Common myeloid progenitor, CD34-positive (primary cell): ENCODE results near the gene CD5L.

Source experiments
- CTCF ChIA-PET: fragments of 350-600 bp; sonication (Branson Sonifier 250); formaldehyde crosslinking; loops from one replicate; lab custom pipeline; 2021; ENCODE audit warnings: antibody characterized with exemption; lab: Charles Lee
- POLR2A ChIA-PET: fragments of 350-600 bp; sonication (Branson Sonifier 250); formaldehyde crosslinking; loops from one replicate; lab custom pipeline; 2021; ENCODE audit warnings: antibody characterized with exemption; lab: Charles Lee
- DNase-seq, 3 donors: peaks; one replicate each; pipeline versions ENCODE4 v3.0.0 to v3.0.0-alpha.2; 2013
- H3K27ac ChIP-seq, 2 experiments: 1 replicate in 1 of 2; 2 replicates in 1 of 2; pipeline ENCODE4 v1.7.0; 2013; ENCODE audit warnings: inconsistent platforms in 2 of 2, low read length in 2 of 2, mild to moderate bottlenecking in 2 of 2, low read depth in 1 of 2, moderate library complexity in 1 of 2; ENCODE audit not compliant: severe bottlenecking in 2 of 2, insufficient read depth in 1 of 2, poor library complexity in 1 of 2
- H3K27me3 ChIP-seq, 5 experiments: replicated peaks in 2 of 5; 1 replicate in 3 of 5; 2 replicates in 2 of 5; pipeline versions ENCODE4 v1.6.1 to v1.7.0; 2013; ENCODE audit warnings: low read length in 4 of 5, mild to moderate bottlenecking in 2 of 5, moderate library complexity in 2 of 5, inconsistent platforms in 1 of 5; ENCODE audit not compliant: insufficient read depth in 5 of 5, control insufficient read depth in 4 of 5
- H3K36me3 ChIP-seq, 4 experiments: 1 replicate in 2 of 4; 2 replicates in 2 of 4; pipeline versions ENCODE4 v1.6.1 to v1.7.0; 2013; ENCODE audit warnings: low read length in 3 of 4, control low read depth in 1 of 4, mild to moderate bottlenecking in 1 of 4; ENCODE audit not compliant: control insufficient read depth in 4 of 4, insufficient read depth in 4 of 4
- H3K4me1 ChIP-seq, 4 experiments: 1 replicate in 3 of 4; 2 replicates in 1 of 4; pipeline versions ENCODE4 v1.6.1 to v1.7.1; 2013; ENCODE audit warnings: low read length in 3 of 4, mild to moderate bottlenecking in 3 of 4, control low read depth in 1 of 4, inconsistent platforms in 1 of 4, moderate library complexity in 1 of 4; ENCODE audit not compliant: control insufficient read depth in 4 of 4, insufficient read depth in 4 of 4; ENCODE audit errors: control extremely low read depth in 1 of 4
- H3K4me3 ChIP-seq, 7 experiments: 1 replicate in 4 of 7; 2 replicates in 3 of 7; pipeline versions ENCODE4 v1.5.1 to v1.7.0; 2013; ENCODE audit warnings: mild to moderate bottlenecking in 7 of 7, low read length in 6 of 7, moderate library complexity in 6 of 7, inconsistent platforms in 2 of 7, low read depth in 2 of 7, control low read depth in 1 of 7; ENCODE audit not compliant: insufficient read depth in 4 of 7, control insufficient read depth in 1 of 7; ENCODE audit errors: extremely low read depth in 1 of 7
- H3K9me3 ChIP-seq, 5 experiments: 1 replicate in 4 of 5; 2 replicates in 1 of 5; pipeline versions ENCODE4 v1.6.1 to v1.7.1; 2013; ENCODE audit warnings: low read length in 4 of 5, mild to moderate bottlenecking in 2 of 5, inconsistent platforms in 1 of 5, low read depth in 1 of 5, moderate library complexity in 1 of 5; ENCODE audit not compliant: control insufficient read depth in 4 of 5, insufficient read depth in 2 of 5; ENCODE audit errors: control extremely low read depth in 1 of 5
- WGBS: methylation state at CpG from one replicate; pipeline ENCODE4 v1.1.5; 2013; ENCODE audit not compliant: insufficient coverage; 5-methylcytosine and 5-hydroxymethylcytosine counted together

The CD5L gene

DNA sequence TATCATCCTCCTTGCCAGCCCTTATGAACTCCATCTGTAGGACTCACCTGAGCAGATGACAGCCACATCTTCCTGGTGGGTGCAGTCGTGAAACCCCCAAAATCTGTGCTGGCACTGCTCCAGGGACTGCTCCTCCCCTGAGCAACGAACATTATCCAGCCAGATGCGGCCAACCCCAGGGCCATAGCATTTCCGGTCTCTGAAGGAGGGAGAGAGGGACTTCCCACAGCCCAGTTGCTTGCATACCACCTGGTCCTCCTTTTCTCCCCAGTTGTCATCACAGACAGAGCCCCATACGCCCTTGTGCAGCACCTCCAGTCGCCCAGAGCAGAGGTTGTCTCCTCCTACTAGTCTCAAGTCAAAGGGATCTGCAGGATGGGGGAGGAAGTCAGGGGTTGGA is 8.5 kb downstream of the CD5L start:
- ChIA-PET CTCF (no interaction called here), POLR2A (no interaction called here)
- no peaks in the 10 kb centered on the region for H3K27me3 ChIP-seq
- H3K9me3 ChIP-seq = no peaks in the 10 kb centered on the region
- no peaks in the 10 kb centered on the region for H3K4me1 ChIP-seq
- no peaks in the 10 kb centered on the region for H3K36me3 ChIP-seq
- 94% methylated on average over 4 of the region's 6 CpGs for WGBS
- no peak overlapping the region for H3K27ac ChIP-seq
- H3K4me3 ChIP-seq = no peak overlapping the region
- no peak for DNase-seq

DNA sequence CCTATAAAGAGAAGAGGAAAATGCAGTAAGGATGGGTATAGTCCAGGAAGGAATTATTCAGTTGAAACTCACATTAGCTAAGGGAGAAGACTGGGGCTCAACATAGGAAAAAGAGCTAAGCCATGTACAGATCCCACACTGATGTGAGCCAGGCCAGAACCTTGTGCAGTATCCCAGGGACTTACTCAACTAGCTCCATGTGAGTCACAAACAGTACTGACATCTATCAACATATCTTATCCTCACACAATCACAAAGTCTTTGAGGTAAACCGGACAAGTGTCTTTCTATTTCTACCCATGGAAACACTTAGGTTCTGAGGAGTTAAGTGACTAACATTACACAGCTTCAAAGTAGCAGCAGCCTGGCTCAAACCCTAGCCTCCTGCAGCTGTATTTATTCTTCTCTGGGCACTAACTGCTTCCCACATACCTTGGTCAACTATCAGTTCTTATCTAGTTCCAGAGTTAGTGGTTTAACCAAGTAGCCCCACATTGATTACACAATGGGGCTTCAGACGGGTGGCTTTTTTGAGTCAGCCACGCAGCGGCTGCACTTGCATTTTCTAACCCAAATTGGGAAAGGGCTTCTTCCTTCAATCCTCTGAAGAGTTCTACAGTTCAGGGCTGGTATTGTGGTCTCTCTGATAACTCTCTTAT is 9.5 kb downstream of the CD5L start:
- no peak overlapping the region for H3K4me3 ChIP-seq
- 67% methylated on average over 1 of the region's 4 CpGs for WGBS
- ChIA-PET POLR2A (no interaction called here), CTCF (interaction anchor here (0.7 to 0.9 kb wide), 2 partner anchors 14 to 81 kb away, joined by 3 read pairs; no protein-coding TSS in a partner anchor)
- no peak for DNase-seq
- no peaks in the 10 kb centered on the region for H3K27me3 ChIP-seq
- no peak overlapping the region for H3K27ac ChIP-seq
- H3K36me3 ChIP-seq = no peaks in the 10 kb centered on the region
- peaks cover 0 to 3% (median 2%) of the 10 kb centered on the region in 5 experiments for H3K9me3 ChIP-seq
- no peaks in the 10 kb centered on the region for H3K4me1 ChIP-seq

DNA sequence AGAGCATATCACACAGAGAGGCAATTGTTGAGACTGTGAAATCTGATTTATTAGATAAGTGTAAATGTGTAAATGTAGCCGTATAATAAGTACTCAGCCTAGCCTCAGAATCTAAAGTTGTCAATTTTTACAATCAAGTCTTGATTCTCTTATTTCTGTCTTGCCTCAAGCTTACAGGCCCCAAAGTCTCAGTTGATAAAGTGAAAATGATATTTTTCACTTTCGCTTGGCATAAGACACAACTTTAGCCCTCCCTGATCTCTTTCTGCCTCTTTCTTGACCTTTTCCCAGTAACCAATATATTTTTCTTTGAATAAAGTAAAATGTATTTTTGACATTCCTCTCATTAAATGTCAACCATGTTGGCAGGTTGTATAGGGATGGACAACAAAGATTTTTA is 10.7 kb downstream of the CD5L start:
- H3K27ac ChIP-seq = no peak overlapping the region
- CTCF ChIA-PET = interaction anchor here (0.9 kb wide), 1 partner anchor 12 kb away, joined by 3 read pairs; no protein-coding TSS in a partner anchor
- H3K9me3 ChIP-seq = peaks cover 0 to 3% (median 2%) of the 10 kb centered on the region in 5 experiments
- no peaks in the 10 kb centered on the region for H3K36me3 ChIP-seq
- no peaks in the 10 kb centered on the region for H3K27me3 ChIP-seq
- H3K4me1 ChIP-seq = no peaks in the 10 kb centered on the region
- H3K4me3 ChIP-seq = no peak overlapping the region
- no peak for DNase-seq
- POLR2A ChIA-PET = interaction anchor here (1.0 kb wide), 1 partner anchor 591 kb away, joined by 3 read pairs; no protein-coding TSS in a partner anchor
- no CpG with 5 or more reads among the region's 2 CpGs for WGBS

DNA sequence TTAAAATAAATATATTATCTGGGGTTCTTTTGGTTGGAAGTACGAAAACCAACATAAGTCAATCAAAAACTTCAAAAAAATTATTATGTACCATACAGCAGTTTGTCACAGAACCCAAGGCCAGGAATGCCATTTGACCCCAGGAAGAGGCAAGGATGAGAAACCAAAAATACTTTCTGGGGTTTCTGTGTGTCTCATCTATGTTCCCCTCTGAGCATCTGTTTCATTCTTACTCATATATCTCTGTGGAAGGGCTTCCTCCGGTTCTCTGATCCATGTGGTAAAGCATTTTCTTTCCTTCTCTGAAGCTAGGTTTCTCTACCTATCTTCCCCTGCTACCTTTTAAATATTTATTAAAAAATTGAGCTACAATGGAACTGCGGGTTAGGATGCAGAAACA is 11.9 kb downstream of the CD5L start:
- H3K4me1 ChIP-seq = no peaks in the 10 kb centered on the region
- DNase-seq = no peak
- POLR2A ChIA-PET = no interaction called here
- H3K4me3 ChIP-seq = no peak overlapping the region
- CTCF ChIA-PET = interaction anchor here (2.0 kb wide), 1 partner anchor 25 kb away, joined by 5 read pairs; no protein-coding TSS in a partner anchor
- H3K36me3 ChIP-seq = no peaks in the 10 kb centered on the region
- WGBS = 80% methylated on average over 1 of the region's 3 CpGs
- H3K9me3 ChIP-seq = peaks cover 0 to 3% (median 2%) of the 10 kb centered on the region in 5 experiments
- peaks cover 0 to 2% (median 0%) of the 10 kb centered on the region in 5 experiments for H3K27me3 ChIP-seq
- no peak overlapping the region for H3K27ac ChIP-seq

DNA sequence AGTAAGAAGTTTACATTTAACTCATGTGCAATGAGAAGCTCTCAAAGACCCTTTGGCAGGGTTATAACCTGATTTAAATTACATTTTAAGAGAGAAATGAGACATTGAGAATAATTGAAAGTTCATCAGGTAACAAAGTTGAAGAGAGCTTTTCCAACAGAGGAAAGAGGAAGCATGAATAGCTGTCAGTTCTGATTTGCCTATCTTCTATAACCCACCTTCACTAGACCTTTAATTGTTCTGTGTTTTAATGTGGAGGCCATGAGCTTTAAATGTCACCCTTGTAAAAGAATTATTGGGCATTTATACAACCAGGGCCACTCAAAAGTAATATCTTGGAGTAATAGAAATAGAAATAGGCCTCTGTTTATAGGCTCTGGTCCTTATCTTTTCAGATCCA is 12.4 kb downstream of the CD5L start:
- ChIA-PET CTCF (interaction anchor here (1.4 to 2.0 kb wide), 2 partner anchors 22 to 25 kb away, joined by 3 to 5 read pairs; no protein-coding TSS in a partner anchor), POLR2A (no interaction called here)
- Histone ChIP-seq H3K4me1 (no peaks in the 10 kb centered on the region), H3K27me3 (peaks cover 0 to 3% (median 0%) of the 10 kb centered on the region in 5 experiments), H3K27ac (no peak overlapping the region), H3K36me3 (no peaks in the 10 kb centered on the region), H3K9me3 (peaks cover 0 to 3% (median 2%) of the 10 kb centered on the region in 5 experiments), H3K4me3 (no peak overlapping the region)
- no peak for DNase-seq

DNA sequence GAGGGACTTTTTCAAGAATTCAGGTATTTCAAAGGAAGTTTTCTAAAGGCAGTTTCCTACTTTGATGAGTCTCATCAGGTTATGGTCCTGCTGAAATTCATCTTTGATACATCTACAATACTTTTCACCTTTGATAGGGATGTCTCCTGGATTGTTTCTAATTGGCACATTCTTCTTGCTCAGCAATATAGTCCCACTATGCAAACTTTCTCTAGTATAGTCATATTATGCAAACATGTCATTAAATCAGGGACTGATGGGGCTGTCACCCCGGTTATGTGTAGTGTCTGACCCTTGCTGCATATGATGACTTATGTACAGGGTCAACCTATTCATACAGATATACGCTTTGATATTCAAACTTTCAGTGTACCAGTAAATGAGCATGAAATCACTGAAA is 21.3 kb downstream of the CD5L start:
- CTCF ChIA-PET = no interaction called here
- 80% methylated on average over 1 of the region's 2 CpGs for WGBS
- no peak for DNase-seq
- no peak overlapping the region for H3K4me3 ChIP-seq
- no peaks in the 10 kb centered on the region for H3K36me3 ChIP-seq
- H3K27ac ChIP-seq = no peak overlapping the region
- peaks cover 0 to 2% (median 0%) of the 10 kb centered on the region in 5 experiments for H3K9me3 ChIP-seq
- H3K27me3 ChIP-seq = peaks cover 0 to 3% (median 0%) of the 10 kb centered on the region in 5 experiments
- H3K4me1 ChIP-seq = peaks cover 0 to 7% (median 4%) of the 10 kb centered on the region in 4 experiments
- POLR2A ChIA-PET = no interaction called here

DNA sequence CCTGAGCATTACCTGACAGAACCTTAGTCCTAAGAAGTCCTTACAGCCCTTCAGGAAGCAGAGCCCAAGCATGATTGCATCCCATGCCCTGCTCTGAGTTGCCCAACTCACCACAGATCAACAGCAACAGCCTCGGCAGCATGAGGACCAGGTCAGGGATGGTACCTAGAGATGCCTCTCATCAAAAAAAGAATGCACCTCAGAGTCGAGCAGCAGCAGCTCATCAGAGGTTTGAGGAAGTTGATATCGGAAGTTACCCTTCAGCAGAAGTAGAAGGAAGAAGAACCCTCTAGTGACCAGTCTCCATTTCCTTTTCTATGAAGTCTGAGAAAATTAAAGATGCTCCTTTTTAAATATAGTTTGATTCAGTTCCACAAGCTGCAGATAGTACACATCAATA is 21.7 kb downstream of the CD5L start, which contains the start of gene FCRL1:
Gene FCRL1, minus strand, starts transcription at position 225 of the 400 bp plus-strand sequence. Its CDS starts 83 bp downstream, at position 142.
- no peaks in the 10 kb centered on the region for H3K36me3 ChIP-seq
- peaks cover 0 to 7% (median 4%) of the 10 kb centered on the region in 4 experiments for H3K4me1 ChIP-seq
- peak within 1 kb of the TSS in 1 of 7 experiments; percentile 35 for H3K4me3 ChIP-seq
- H3K27me3 ChIP-seq = peaks cover 0 to 3% (median 0%) of the 10 kb centered on the region in 5 experiments
- H3K9me3 ChIP-seq = peaks cover 0 to 2% (median 0%) of the 10 kb centered on the region in 5 experiments
- peak in 2 of 3 donors; percentile 41 to 51 for DNase-seq
- no CpG with 5 or more reads among the region's 3 CpGs for WGBS
- no peak within 1 kb of the TSS for H3K27ac ChIP-seq
- CTCF ChIA-PET = interaction anchor here (1.3 kb wide), 1 partner anchor 43 kb away, joined by 3 read pairs; no protein-coding TSS in a partner anchor
- POLR2A ChIA-PET = no interaction called here
